AG10803 (cell line): ENCODE measurements around the gene DGKD.

ENCODE experiments used
- DNase-seq: peaks from one replicate; pipeline ENCODE4 v3.0.0; 2010; ENCODE audit warnings: low read depth
- H3K4me3 ChIP-seq: 2 replicates; pipeline ENCODE4 v1.5.1; 2011; ENCODE audit warnings: mild to moderate bottlenecking, low read length, control low read depth
- TF ChIP-seq, protein P1 (sequence below): conservative IDR thresholded peaks from 2 replicates; pipeline ENCODE4 v1.5.1; 2011; ENCODE audit warnings: mild to moderate bottlenecking, low read length, control low read depth, inconsistent platforms

Gene DGKD

DNA sequence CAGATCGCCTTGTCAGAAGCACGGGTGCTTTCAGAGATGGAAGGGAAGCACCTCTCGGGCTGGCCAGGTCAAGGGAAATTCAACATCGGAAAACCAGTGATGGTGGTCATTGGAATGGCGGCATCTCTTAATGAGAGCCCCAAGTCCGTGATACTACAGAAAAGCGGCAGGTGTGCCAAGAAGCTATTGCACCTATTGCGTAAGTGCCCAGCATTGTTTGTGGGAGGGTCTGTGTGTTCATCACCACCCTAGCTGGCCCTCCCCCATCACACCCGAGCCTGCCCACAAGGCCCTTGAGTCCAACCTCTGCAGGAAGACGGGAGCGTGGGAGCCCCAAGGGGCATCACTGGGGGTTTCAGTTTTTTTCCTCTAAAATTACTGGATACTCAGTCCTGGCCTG, 100.7 kb downstream of the DGKD start:
- DNase-seq: no peak
- no peak overlapping the region for H3K4me3 ChIP-seq
- TF ChIP-seq, protein P1, sequence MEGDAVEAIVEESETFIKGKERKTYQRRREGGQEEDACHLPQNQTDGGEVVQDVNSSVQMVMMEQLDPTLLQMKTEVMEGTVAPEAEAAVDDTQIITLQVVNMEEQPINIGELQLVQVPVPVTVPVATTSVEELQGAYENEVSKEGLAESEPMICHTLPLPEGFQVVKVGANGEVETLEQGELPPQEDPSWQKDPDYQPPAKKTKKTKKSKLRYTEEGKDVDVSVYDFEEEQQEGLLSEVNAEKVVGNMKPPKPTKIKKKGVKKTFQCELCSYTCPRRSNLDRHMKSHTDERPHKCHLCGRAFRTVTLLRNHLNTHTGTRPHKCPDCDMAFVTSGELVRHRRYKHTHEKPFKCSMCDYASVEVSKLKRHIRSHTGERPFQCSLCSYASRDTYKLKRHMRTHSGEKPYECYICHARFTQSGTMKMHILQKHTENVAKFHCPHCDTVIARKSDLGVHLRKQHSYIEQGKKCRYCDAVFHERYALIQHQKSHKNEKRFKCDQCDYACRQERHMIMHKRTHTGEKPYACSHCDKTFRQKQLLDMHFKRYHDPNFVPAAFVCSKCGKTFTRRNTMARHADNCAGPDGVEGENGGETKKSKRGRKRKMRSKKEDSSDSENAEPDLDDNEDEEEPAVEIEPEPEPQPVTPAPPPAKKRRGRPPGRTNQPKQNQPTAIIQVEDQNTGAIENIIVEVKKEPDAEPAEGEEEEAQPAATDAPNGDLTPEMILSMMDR: no peak

DNA sequence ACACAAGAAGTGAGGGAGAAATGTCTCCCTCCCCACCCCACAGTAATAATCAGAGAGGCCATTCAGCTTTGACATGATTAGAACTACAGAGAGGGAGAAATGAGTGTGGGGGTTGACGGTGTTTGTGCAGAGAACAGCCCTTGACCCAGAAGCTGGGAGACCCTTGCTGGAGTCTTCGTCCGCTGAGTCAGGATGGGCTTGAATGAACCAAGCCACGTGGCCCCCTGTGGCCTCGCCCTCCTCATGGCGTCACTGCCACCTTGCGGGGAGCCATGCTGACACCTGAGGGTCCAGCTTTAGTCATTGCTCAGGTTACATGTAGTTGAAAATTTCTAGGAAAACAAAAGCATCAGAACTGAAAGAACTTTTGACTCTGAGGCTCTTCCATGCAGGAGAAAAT, 101.2 kb downstream of the DGKD start:
- no peak for DNase-seq
- no peak overlapping the region for H3K4me3 ChIP-seq
- TF ChIP-seq, protein P1: no peak

DNA sequence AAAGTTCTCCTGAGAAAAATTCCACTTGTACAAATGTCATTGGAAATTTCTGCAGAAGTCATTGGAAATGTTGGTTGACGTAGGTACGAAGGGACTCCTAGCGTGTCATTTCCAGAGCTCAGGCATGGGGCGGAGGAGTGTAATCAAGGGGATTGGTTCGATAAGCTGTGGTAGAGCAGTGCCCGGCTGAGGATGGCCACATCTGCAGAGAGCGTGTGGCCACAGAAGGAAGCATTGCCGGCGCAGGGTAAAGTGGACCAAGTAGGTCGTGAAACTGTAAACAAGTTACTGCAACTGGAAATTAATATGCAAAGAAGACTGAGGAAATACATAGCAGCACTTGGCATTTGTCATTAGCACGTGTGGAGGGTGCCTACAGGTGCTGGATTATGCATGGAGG, 101.8 kb downstream of the DGKD start:
- TF ChIP-seq, protein P1: no peak
- DNase-seq: no peak
- H3K4me3 ChIP-seq: no peak overlapping the region

DNA sequence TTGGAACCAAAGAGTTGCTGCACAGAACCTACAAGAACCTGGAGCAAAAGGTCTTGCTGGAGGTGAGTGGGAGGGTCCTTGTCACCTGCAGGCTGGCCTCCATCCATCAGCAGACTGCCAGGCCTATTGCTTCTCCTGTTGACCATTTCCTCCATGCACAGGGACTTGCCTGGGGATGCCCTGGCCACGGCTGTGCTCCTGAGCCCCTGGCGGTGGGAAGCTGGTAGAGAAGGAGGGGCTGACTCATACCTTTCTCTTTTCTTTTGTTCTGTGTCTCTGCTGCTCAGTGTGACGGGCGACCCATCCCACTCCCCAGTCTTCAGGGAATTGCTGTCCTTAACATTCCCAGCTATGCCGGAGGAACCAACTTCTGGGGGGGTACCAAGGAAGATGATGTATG, 102.6 kb downstream of the DGKD start:
- DNase-seq: no peak
- H3K4me3 ChIP-seq: no peak overlapping the region
- TF ChIP-seq, protein P1: no peak

DNA sequence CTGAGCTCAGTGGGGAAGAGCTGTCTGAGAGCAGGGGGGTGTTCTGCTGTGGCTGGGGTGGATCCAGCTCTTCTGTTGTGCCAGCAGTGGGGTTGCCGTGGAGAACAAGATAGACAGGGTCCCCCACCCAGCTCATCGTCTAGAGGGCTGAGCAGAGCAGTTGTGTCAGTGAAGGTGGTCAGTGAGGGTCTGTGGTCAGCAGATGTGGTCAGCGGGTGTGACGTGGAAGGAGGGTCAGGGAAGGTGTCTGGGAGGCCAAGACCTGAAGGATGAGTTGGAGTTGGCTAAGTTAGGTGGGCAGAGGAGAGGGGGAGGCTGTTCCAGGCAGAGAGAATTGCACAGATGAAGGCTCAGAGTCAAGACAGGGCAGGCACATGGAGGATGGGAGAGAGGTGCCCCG, 103.1 kb downstream of the DGKD start:
- no peak for DNase-seq

GRCh38 chr2:233458031-233458610, 103.8 kb downstream of the DGKD start:
- no peak overlapping the region for H3K4me3 ChIP-seq
- no peak for DNase-seq
- TF ChIP-seq, protein P1: no peak

More for the DNA sequence above, 103.1 kb downstream of the DGKD start:
- TF ChIP-seq, protein P1: no peak
- no peak overlapping the region for H3K4me3 ChIP-seq

GRCh38 chr2:233458826-233459225, 104.5 kb downstream of the DGKD start:
- TF ChIP-seq, protein P1: no peak
- no peak for DNase-seq
- H3K4me3 ChIP-seq: no peak overlapping the region
